ENCODE results near the gene IL18R1. TPM values are rescaled to one million over a fixed set of nuclear protein-coding genes. Genes with fewer than 3 reads are reported as not detected.

The IL18R1 gene
- total RNA-seq, 1 donor from 2014 or later, result 0.37 TPM

- TF ChIP-seq, protein P1, sequence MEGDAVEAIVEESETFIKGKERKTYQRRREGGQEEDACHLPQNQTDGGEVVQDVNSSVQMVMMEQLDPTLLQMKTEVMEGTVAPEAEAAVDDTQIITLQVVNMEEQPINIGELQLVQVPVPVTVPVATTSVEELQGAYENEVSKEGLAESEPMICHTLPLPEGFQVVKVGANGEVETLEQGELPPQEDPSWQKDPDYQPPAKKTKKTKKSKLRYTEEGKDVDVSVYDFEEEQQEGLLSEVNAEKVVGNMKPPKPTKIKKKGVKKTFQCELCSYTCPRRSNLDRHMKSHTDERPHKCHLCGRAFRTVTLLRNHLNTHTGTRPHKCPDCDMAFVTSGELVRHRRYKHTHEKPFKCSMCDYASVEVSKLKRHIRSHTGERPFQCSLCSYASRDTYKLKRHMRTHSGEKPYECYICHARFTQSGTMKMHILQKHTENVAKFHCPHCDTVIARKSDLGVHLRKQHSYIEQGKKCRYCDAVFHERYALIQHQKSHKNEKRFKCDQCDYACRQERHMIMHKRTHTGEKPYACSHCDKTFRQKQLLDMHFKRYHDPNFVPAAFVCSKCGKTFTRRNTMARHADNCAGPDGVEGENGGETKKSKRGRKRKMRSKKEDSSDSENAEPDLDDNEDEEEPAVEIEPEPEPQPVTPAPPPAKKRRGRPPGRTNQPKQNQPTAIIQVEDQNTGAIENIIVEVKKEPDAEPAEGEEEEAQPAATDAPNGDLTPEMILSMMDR (IDR thresholded peaks at IDR 0.05), result no peak
- DNase-seq (ENCODE audit: low spot score), result no peak
- H3K9me3 Mint-ChIP-seq (ENCODE audit: low read depth), result no peaks in the 10 kb centered on the region
- H3K4me3 Mint-ChIP-seq (ENCODE audit: unreplicated experiment), result no peak overlapping the region
- H3K27me3 Mint-ChIP-seq (ENCODE audit: low read depth), result peaks cover 15% of the 10 kb centered on the region
- no peaks in the 10 kb centered on the region for H3K36me3 Mint-ChIP-seq (ENCODE audit: low read depth)
- H3K27ac Mint-ChIP-seq (ENCODE audit: unreplicated experiment), result no peak overlapping the region
- H3K4me1 Mint-ChIP-seq (ENCODE audit: low read depth), result no peaks in the 10 kb centered on the region
These were observed 42.1 kb upstream of the IL18R1 start for GRCh38 chr2:102313471-102313870.

- H3K9me3 Mint-ChIP-seq (ENCODE audit: low read depth), result no peaks in the 10 kb centered on the region
- H3K27ac Mint-ChIP-seq (ENCODE audit: unreplicated experiment), result no peak overlapping the region
- TF ChIP-seq, protein P1 (IDR thresholded peaks at IDR 0.05), result no peak
- no peak for DNase-seq (ENCODE audit: low spot score)
- H3K4me1 Mint-ChIP-seq (ENCODE audit: low read depth), result no peaks in the 10 kb centered on the region
- H3K36me3 Mint-ChIP-seq (ENCODE audit: low read depth), result no peaks in the 10 kb centered on the region
- H3K4me3 Mint-ChIP-seq (ENCODE audit: unreplicated experiment), result no peak overlapping the region
- peaks cover 14% of the 10 kb centered on the region for H3K27me3 Mint-ChIP-seq (ENCODE audit: low read depth)
These were observed 41.6 kb upstream of the IL18R1 start for GRCh38 chr2:102313950-102314349.

DNA sequence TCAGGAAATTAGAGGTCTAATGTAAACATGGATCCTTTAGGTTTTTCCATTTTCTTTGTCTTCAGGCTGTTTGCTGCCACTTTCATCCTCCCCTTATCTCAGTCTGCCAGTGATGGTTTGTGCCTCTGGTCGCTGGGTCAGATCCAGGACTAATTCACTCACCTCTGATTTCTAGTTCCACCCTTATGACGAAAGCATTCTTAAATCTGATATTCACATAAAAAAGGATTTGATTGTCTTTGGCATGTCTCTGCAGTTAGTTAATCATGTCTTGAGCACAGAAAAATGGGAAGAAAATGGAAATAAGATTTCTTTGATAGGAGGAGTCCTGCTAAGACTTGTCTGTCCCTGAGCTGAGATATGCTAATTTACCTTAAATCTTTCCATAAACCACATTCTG, 39.7 kb upstream of the IL18R1 start:
- Mint-ChIP-seq H3K4me3 (ENCODE audit: unreplicated experiment) (no peak overlapping the region), H3K27me3 (ENCODE audit: low read depth) (peaks cover 13% of the 10 kb centered on the region), H3K9me3 (ENCODE audit: low read depth) (no peaks in the 10 kb centered on the region), H3K4me1 (ENCODE audit: low read depth) (no peaks in the 10 kb centered on the region), H3K36me3 (ENCODE audit: low read depth) (no peaks in the 10 kb centered on the region), H3K27ac (ENCODE audit: unreplicated experiment) (no peak overlapping the region)
- TF ChIP-seq, protein P1 (IDR thresholded peaks at IDR 0.05), result no peak
- DNase-seq (ENCODE audit: low spot score), result no peak

GRCh38 chr2:102317715-102318114, 37.9 kb upstream of the IL18R1 start:
- Mint-ChIP-seq H3K4me1 (ENCODE audit: low read depth) (no peaks in the 10 kb centered on the region), H3K4me3 (ENCODE audit: unreplicated experiment) (no peak overlapping the region), H3K36me3 (ENCODE audit: low read depth) (no peaks in the 10 kb centered on the region), H3K9me3 (ENCODE audit: low read depth) (no peaks in the 10 kb centered on the region), H3K27ac (ENCODE audit: unreplicated experiment) (no peak overlapping the region), H3K27me3 (ENCODE audit: low read depth) (peaks cover 10% of the 10 kb centered on the region)
- TF ChIP-seq, protein P1 (IDR thresholded peaks at IDR 0.05), result no peak
- DNase-seq (ENCODE audit: low spot score), result no peak

GRCh38 chr2:102318437-102318836, 37.2 kb upstream of the IL18R1 start:
- DNase-seq (ENCODE audit: low spot score), result no peak
- H3K27me3 Mint-ChIP-seq (ENCODE audit: low read depth), result peaks cover 10% of the 10 kb centered on the region
- no peaks in the 10 kb centered on the region for H3K36me3 Mint-ChIP-seq (ENCODE audit: low read depth)
- no peaks in the 10 kb centered on the region for H3K4me1 Mint-ChIP-seq (ENCODE audit: low read depth)
- H3K9me3 Mint-ChIP-seq (ENCODE audit: low read depth), result no peaks in the 10 kb centered on the region
- TF ChIP-seq, protein P1 (IDR thresholded peaks at IDR 0.05), result no peak
- no peak overlapping the region for H3K4me3 Mint-ChIP-seq (ENCODE audit: unreplicated experiment)
- no peak overlapping the region for H3K27ac Mint-ChIP-seq (ENCODE audit: unreplicated experiment)
